ENCODE measurements around the gene IMPDH1. TPM values are rescaled to one million over a fixed set of nuclear protein-coding genes. Genes with fewer than 3 reads are reported as not detected.

The IMPDH1 gene
- total and polyA plus RNA-seq, 4 donors: 2.4 to 11.1 (median 5.2) TPM

DNA sequence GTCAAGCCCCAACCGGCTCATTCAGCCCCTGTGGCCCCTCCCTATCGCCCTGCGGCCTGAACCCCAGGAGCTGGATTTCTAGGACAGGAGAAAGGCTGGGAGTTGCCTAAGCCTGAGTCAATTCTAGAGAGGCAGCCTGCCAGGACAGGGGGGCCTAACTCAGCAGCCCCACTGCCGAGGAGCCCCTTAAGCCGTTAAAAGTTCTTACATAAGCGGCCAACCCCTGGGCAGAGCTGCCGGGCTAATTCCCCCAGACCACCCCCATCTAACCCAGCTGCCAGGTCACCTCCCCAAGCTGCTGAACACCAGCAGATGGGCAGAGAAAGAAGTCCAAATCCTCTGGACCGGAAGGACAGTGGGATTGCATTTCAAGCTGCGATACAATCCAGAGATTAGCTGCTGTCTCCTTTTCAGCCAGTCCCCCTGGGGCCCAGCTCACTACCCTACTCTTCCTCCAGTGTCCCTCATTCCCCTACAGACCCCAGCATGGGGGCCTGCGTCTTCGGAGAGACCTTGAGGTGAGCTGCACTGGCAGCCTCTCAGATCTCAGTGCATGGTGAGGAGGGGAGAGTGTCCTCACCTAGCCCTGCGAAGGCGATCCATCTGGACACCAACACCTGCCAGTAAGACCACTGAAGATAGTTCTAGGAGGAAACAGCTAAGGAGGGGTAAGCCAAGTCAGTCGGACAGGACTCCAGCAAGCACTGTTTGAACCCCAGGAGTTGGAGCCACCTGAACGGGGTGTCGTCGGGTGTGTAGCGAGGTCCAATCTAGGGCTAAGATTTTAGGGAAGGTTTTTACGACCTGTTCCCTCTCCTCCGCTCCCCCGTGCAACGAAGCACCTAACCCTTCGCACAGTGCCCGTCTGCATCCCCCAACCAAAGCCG, 830 bp downstream of the IMPDH1 start:
- peaks cover 0 to 18% (median 9%) of the 10 kb centered on the region in 4 donors for H3K4me1 ChIP-seq (ENCODE audit: control insufficient read depth in 4 of 4, insufficient read depth in 4 of 4, low read length in 3 of 4)
- H3K9me3 ChIP-seq (ENCODE audit: control insufficient read depth in 4 of 4, low read length in 3 of 4): no peaks in the 10 kb centered on the region
- peak overlapping the region; percentile 44 to 68 (median 67) for H3K4me3 ChIP-seq (ENCODE audit: low read depth in 1 of 3, low read length in 3 of 3)
- peak overlapping the region; percentile 63 to 66 for H3K27ac ChIP-seq (ENCODE audit: low read depth in 1 of 2, low read length in 2 of 2)
- no peak for DNase-seq (ENCODE audit: low spot score)
- 26% methylated on average over 25 of the region's 25 CpGs for WGBS
- H3K36me3 ChIP-seq (ENCODE audit: control insufficient read depth in 4 of 4, insufficient read depth in 3 of 4, low read depth in 1 of 4, low read length in 3 of 4): no peaks in the 10 kb centered on the region
- no peak for TF ChIP-seq YY1 (IDR thresholded peaks at IDR 0.05)
- no peak for TF ChIP-seq REST (IDR thresholded peaks at IDR 0.05)
- TF ChIP-seq, protein P1, sequence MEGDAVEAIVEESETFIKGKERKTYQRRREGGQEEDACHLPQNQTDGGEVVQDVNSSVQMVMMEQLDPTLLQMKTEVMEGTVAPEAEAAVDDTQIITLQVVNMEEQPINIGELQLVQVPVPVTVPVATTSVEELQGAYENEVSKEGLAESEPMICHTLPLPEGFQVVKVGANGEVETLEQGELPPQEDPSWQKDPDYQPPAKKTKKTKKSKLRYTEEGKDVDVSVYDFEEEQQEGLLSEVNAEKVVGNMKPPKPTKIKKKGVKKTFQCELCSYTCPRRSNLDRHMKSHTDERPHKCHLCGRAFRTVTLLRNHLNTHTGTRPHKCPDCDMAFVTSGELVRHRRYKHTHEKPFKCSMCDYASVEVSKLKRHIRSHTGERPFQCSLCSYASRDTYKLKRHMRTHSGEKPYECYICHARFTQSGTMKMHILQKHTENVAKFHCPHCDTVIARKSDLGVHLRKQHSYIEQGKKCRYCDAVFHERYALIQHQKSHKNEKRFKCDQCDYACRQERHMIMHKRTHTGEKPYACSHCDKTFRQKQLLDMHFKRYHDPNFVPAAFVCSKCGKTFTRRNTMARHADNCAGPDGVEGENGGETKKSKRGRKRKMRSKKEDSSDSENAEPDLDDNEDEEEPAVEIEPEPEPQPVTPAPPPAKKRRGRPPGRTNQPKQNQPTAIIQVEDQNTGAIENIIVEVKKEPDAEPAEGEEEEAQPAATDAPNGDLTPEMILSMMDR (IDR thresholded peaks at IDR 0.05; ENCODE audit: low read depth, low read length, missing input control): no peak
- no peak for TF ChIP-seq HNF4G (IDR thresholded peaks at IDR 0.05)
- TF ChIP-seq FOXA2 (IDR thresholded peaks at IDR 0.05): no peak
- TF ChIP-seq RAD21 (IDR thresholded peaks at IDR 0.05): no peak
- TF ChIP-seq FOXA1 (IDR thresholded peaks at IDR 0.05): no peak
- TF ChIP-seq, protein P2, sequence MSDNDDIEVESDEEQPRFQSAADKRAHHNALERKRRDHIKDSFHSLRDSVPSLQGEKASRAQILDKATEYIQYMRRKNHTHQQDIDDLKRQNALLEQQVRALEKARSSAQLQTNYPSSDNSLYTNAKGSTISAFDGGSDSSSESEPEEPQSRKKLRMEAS (IDR thresholded peaks at IDR 0.05): no peak
- TF ChIP-seq GABPA (IDR thresholded peaks at IDR 0.05 in 1 of 2, conservative IDR thresholded peaks at IDR 0.05 in 1 of 2): no peak
- no peak for TF ChIP-seq SP1 (IDR thresholded peaks at IDR 0.05)
- no peak for TF ChIP-seq TAF1 (conservative IDR thresholded peaks at IDR 0.05)
- TF ChIP-seq NR2F2 (IDR thresholded peaks at IDR 0.05): no peak
- TF ChIP-seq RXRA (IDR thresholded peaks at IDR 0.05): no peak
- no peak for TF ChIP-seq HNF4A (conservative IDR thresholded peaks at IDR 0.05)
- TF ChIP-seq, protein P3, sequence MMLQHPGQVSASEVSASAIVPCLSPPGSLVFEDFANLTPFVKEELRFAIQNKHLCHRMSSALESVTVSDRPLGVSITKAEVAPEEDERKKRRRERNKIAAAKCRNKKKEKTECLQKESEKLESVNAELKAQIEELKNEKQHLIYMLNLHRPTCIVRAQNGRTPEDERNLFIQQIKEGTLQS (IDR thresholded peaks at IDR 0.05): no peak
- no peak for TF ChIP-seq EGR1 (IDR thresholded peaks at IDR 0.05; ENCODE audit: low read depth in 2 of 2)
- TF ChIP-seq, protein P4, sequence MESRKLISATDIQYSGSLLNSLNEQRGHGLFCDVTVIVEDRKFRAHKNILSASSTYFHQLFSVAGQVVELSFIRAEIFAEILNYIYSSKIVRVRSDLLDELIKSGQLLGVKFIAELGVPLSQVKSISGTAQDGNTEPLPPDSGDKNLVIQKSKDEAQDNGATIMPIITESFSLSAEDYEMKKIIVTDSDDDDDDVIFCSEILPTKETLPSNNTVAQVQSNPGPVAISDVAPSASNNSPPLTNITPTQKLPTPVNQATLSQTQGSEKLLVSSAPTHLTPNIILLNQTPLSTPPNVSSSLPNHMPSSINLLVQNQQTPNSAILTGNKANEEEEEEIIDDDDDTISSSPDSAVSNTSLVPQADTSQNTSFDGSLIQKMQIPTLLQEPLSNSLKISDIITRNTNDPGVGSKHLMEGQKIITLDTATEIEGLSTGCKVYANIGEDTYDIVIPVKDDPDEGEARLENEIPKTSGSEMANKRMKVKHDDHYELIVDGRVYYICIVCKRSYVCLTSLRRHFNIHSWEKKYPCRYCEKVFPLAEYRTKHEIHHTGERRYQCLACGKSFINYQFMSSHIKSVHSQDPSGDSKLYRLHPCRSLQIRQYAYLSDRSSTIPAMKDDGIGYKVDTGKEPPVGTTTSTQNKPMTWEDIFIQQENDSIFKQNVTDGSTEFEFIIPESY (IDR thresholded peaks at IDR 0.05): no peak
- no peak for TF ChIP-seq JUND (IDR thresholded peaks at IDR 0.05)
- peak overlapping the region in 1 of 2 donors; percentile 47 for H3K9ac ChIP-seq (ENCODE audit: low read depth in 1 of 2, low read length in 2 of 2)
- H3K27me3 ChIP-seq (ENCODE audit: control insufficient read depth in 4 of 4, insufficient read depth in 4 of 4, low read length in 3 of 4): no peaks in the 10 kb centered on the region
